ENCODE data around the gene CARS2.
"Not testable (repeated sequence)": the region's sequence is repeated elsewhere in the genome, so short reads cannot be mapped to it uniquely, and the experiment has no call there.

CARS2 gene

GRCh38 chr13:110606281-110606680, 99.6 kb downstream of the CARS2 start:
- not testable (repeated sequence) for H3K4me3 ChIP-seq (ENCODE audit: low read length); DNase-seq (ENCODE audit: low read depth, low spot score); H3K27me3 ChIP-seq (ENCODE audit: control insufficient read depth, insufficient read depth, low read length); H3K9me3 ChIP-seq (ENCODE audit: control insufficient read depth, insufficient read depth, low read length); H3K36me3 ChIP-seq (ENCODE audit: control insufficient read depth, insufficient read depth, low read length); H3K4me1 ChIP-seq (ENCODE audit: control insufficient read depth, insufficient read depth, low read length); H3K27ac ChIP-seq (ENCODE audit: low read length)
- no CpG with 5 or more reads among the region's 33 CpGs for WGBS (ENCODE audit: insufficient coverage, insufficient read length)

- Histone ChIP-seq H3K27me3 (ENCODE audit: control insufficient read depth, insufficient read depth, low read length) (no peaks in the 10 kb centered on the region), H3K27ac (ENCODE audit: low read length) (no peak overlapping the region), H3K36me3 (ENCODE audit: control insufficient read depth, insufficient read depth, low read length) (no peaks in the 10 kb centered on the region), H3K4me3 (ENCODE audit: low read length) (no peak overlapping the region), H3K4me1 (ENCODE audit: control insufficient read depth, insufficient read depth, low read length) (peaks cover 1% of the 10 kb centered on the region; the same call in 1 of the 2 replicates), H3K9me3 (ENCODE audit: control insufficient read depth, insufficient read depth, low read length) (no peaks in the 10 kb centered on the region)
- WGBS (ENCODE audit: insufficient coverage, insufficient read length) = 100% methylated on average over 1 of the region's 6 CpGs
- DNase-seq (ENCODE audit: low read depth, low spot score) = no peak
These were observed 100.8 kb downstream of the CARS2 start for GRCh38 chr13:110605132-110605531.

GRCh38 chr13:110600980-110601379, 104.9 kb downstream of the CARS2 start:
- Histone ChIP-seq H3K27me3 (ENCODE audit: control insufficient read depth, insufficient read depth, low read length) (no peaks in the 10 kb centered on the region), H3K4me1 (ENCODE audit: control insufficient read depth, insufficient read depth, low read length) (no peaks in the 10 kb centered on the region), H3K27ac (ENCODE audit: low read length) (no peak overlapping the region), H3K4me3 (ENCODE audit: low read length) (no peak overlapping the region), H3K36me3 (ENCODE audit: control insufficient read depth, insufficient read depth, low read length) (no peaks in the 10 kb centered on the region), H3K9me3 (ENCODE audit: control insufficient read depth, insufficient read depth, low read length) (no peaks in the 10 kb centered on the region)
- WGBS (ENCODE audit: insufficient coverage, insufficient read length) = no CpG with 5 or more reads among the region's 4 CpGs
- DNase-seq (ENCODE audit: low read depth, low spot score) = no peak

GRCh38 chr13:110600261-110600819, 105.6 kb downstream of the CARS2 start:
- WGBS (ENCODE audit: insufficient coverage, insufficient read length) = no CpG with 5 or more reads among the region's 10 CpGs
- H3K9me3 ChIP-seq (ENCODE audit: control insufficient read depth, insufficient read depth, low read length) = no peaks in the 10 kb centered on the region
- no peaks in the 10 kb centered on the region for H3K27me3 ChIP-seq (ENCODE audit: control insufficient read depth, insufficient read depth, low read length)
- H3K36me3 ChIP-seq (ENCODE audit: control insufficient read depth, insufficient read depth, low read length) = no peaks in the 10 kb centered on the region
- no peak overlapping the region for H3K4me3 ChIP-seq (ENCODE audit: low read length)
- H3K27ac ChIP-seq (ENCODE audit: low read length) = no peak overlapping the region
- no peaks in the 10 kb centered on the region for H3K4me1 ChIP-seq (ENCODE audit: control insufficient read depth, insufficient read depth, low read length)
- no peak for DNase-seq (ENCODE audit: low read depth, low spot score)

- Histone ChIP-seq H3K27me3 (ENCODE audit: control insufficient read depth, insufficient read depth, low read length) (no peaks in the 10 kb centered on the region), H3K36me3 (ENCODE audit: control insufficient read depth, insufficient read depth, low read length) (no peaks in the 10 kb centered on the region), H3K9me3 (ENCODE audit: control insufficient read depth, insufficient read depth, low read length) (no peaks in the 10 kb centered on the region), H3K4me3 (ENCODE audit: low read length) (no peak overlapping the region), H3K27ac (ENCODE audit: low read length) (no peak overlapping the region), H3K4me1 (ENCODE audit: control insufficient read depth, insufficient read depth, low read length) (no peaks in the 10 kb centered on the region)
- no peak for DNase-seq (ENCODE audit: low read depth, low spot score)
- no CpG with 5 or more reads among the region's 16 CpGs for WGBS (ENCODE audit: insufficient coverage, insufficient read length)
These were observed 108.8 kb downstream of the CARS2 start for GRCh38 chr13:110597041-110597689.

GRCh38 chr13:110593430-110594130, 112.3 kb downstream of the CARS2 start:
- H3K9me3 ChIP-seq (ENCODE audit: control insufficient read depth, insufficient read depth, low read length) = no peaks in the 10 kb centered on the region
- no peak for DNase-seq (ENCODE audit: low read depth, low spot score)
- no peaks in the 10 kb centered on the region for H3K27me3 ChIP-seq (ENCODE audit: control insufficient read depth, insufficient read depth, low read length)
- peaks cover 2% of the 10 kb centered on the region; the same call in 1 of the 2 replicates for H3K4me1 ChIP-seq (ENCODE audit: control insufficient read depth, insufficient read depth, low read length)
- H3K27ac ChIP-seq (ENCODE audit: low read length) = no peak overlapping the region
- no peak overlapping the region for H3K4me3 ChIP-seq (ENCODE audit: low read length)
- H3K36me3 ChIP-seq (ENCODE audit: control insufficient read depth, insufficient read depth, low read length) = no peaks in the 10 kb centered on the region
- WGBS (ENCODE audit: insufficient coverage, insufficient read length) = no CpG with 5 or more reads among the region's 6 CpGs

GRCh38 chr13:110592665-110593064, 113.3 kb downstream of the CARS2 start:
- Histone ChIP-seq H3K4me3 (ENCODE audit: low read length) (no peak overlapping the region), H3K27ac (ENCODE audit: low read length) (no peak overlapping the region), H3K4me1 (ENCODE audit: control insufficient read depth, insufficient read depth, low read length) (peaks cover 2% of the 10 kb centered on the region; the same call in 1 of the 2 replicates), H3K36me3 (ENCODE audit: control insufficient read depth, insufficient read depth, low read length) (no peaks in the 10 kb centered on the region), H3K27me3 (ENCODE audit: control insufficient read depth, insufficient read depth, low read length) (no peaks in the 10 kb centered on the region), H3K9me3 (ENCODE audit: control insufficient read depth, insufficient read depth, low read length) (no peaks in the 10 kb centered on the region)
- DNase-seq (ENCODE audit: low read depth, low spot score) = no peak
- WGBS (ENCODE audit: insufficient coverage, insufficient read length) = no CpG with 5 or more reads among the region's 2 CpGs

Data from iPS DF 6.9 (cell line).